HFFc6 (cell line): ENCODE data around the gene MIER2. TPM values are rescaled to one million over a fixed set of nuclear protein-coding genes. Genes with fewer than 3 reads are reported as not detected.

Source experiments
- DNase-seq: peaks from one replicate; pipeline ENCODE4 v3.0.0-alpha.2; 2018
- H3K27ac Mint-ChIP-seq: 2 replicates; pipeline ENCODE4 v1.8.0; 2020; ENCODE audit warnings: mild to moderate bottlenecking, mixed read lengths
- H3K27me3 Mint-ChIP-seq: 2 replicates; pipeline ENCODE4 v1.8.0; 2021; ENCODE audit warnings: mild to moderate bottlenecking, moderate library complexity, mixed read lengths; ENCODE audit not compliant: insufficient read depth
- H3K36me3 Mint-ChIP-seq: 2 replicates; pipeline ENCODE4 v1.8.0; 2021; ENCODE audit warnings: low read depth, mixed read lengths
- H3K4me1 Mint-ChIP-seq: 2 replicates; pipeline ENCODE4 v1.8.0; 2020; ENCODE audit warnings: low read depth, mixed read lengths
- H3K4me3 Mint-ChIP-seq: 2 replicates; pipeline ENCODE4 v1.8.0; 2020; ENCODE audit warnings: mild to moderate bottlenecking, moderate library complexity, mixed read lengths
- H3K9me3 Mint-ChIP-seq: 2 replicates; pipeline ENCODE4 v1.8.0; 2020; ENCODE audit warnings: mild to moderate bottlenecking, mixed read lengths
- CTCF ChIP-seq: fragments of 200-600 bp; sonication (generic); IDR thresholded peaks from 2 replicates; pipeline ENCODE4 v1.5.0; 2021; ENCODE audit warnings: antibody characterized with exemption, mild to moderate bottlenecking
- total RNA-seq, 6 experiments: library from RNA; stranded (reverse); fragmentation: NEBNext Ultra II Directional; extraction: Animal tissue kit (Norgen Biotek cat#: 25700); gene quantifications; 2 replicates in 1 of 6; 3 replicates in 5 of 6; pipeline ENCODE4 v1.2.3, GENCODE V29; 2021

Gene MIER2
- total RNA-seq, 6 experiments from 2014 or later: 31.7 to 42.2 (median 33.4) TPM

DNA sequence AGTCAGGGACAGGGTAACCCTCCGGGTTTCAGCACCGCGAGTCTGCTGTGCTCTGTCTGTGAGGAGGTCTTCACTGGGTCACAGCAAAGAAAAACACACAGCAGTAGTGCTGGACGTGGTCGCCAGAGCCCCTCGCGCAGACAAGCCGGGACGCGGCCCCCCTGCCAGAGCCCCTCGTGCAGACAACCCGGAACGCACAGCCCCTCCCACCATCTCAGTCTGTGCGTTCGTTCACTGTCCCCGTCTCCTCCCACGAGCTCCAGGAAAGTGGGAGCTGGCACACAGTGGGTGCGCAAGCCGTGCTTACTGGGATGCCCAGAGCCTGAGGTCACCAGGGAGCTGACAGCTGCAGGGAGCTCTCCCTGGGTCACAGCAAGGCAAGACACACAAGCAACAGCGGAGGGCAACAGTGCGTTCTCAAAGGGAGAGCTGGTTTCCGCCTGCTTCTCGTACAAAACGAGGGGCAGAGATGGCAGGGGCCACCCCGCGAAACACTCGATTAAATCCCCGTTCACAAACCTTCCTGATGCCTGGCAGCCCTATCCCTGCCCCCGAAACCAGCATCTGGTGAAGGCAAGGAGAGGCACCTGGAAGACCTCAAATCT lies 50.2 kb downstream of the MIER2 start:
- DNase-seq: no peak
- H3K9me3 Mint-ChIP-seq: no peaks in the 10 kb centered on the region
- peaks cover 13% of the 10 kb centered on the region for H3K4me1 Mint-ChIP-seq
- H3K36me3 Mint-ChIP-seq: no peaks in the 10 kb centered on the region
- H3K27ac Mint-ChIP-seq: no peak overlapping the region
- H3K4me3 Mint-ChIP-seq: no peak overlapping the region
- TF ChIP-seq CTCF: no peak
- peaks cover 15% of the 10 kb centered on the region for H3K27me3 Mint-ChIP-seq

DNA sequence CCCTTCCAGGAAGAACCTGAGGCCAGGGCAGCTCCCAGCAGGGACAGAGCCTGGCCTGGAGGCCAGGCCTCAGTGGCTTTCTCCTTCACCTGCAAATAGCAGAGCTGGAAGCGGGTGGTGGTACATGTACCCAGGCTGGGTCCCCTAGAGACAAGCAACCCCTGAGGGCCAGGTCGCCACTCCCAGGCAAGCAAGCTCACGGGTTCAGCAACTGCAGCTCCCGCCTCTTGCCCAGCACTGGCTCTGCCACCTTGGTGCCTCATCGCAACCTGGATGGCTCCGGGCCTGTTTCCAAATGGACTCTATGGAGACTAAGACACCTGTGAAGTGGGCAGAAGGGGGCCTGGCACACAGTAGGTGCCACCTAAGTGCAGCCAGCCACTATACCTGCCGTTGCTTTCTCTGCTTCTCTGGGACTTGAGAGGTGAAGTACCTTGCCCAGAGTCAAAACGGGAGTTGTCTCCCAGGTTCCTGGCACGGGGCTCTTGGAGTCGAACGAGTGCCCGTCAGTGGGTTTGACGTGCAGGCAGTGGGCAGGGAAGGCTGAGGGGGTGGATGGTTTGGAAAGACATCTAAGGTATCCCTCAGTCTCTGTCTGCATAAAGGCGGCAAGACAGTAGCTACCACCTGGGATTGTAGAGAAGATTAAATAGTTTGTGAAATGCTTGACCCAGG lies 51.0 kb downstream of the MIER2 start:
- Mint-ChIP-seq H3K27ac (no peak overlapping the region), H3K4me3 (no peak overlapping the region), H3K27me3 (peaks cover 20% of the 10 kb centered on the region), H3K36me3 (no peaks in the 10 kb centered on the region), H3K4me1 (peaks cover 13% of the 10 kb centered on the region), H3K9me3 (no peaks in the 10 kb centered on the region)
- no peak for TF ChIP-seq CTCF
- DNase-seq: no peak

- Mint-ChIP-seq H3K36me3 (no peaks in the 10 kb centered on the region), H3K4me3 (no peak overlapping the region), H3K27me3 (peaks cover 20% of the 10 kb centered on the region), H3K9me3 (no peaks in the 10 kb centered on the region), H3K4me1 (peaks cover 13% of the 10 kb centered on the region), H3K27ac (no peak overlapping the region)
- DNase-seq: no peak
- no peak for TF ChIP-seq CTCF
Observed at GRCh38 chr19:292951-293350, 51.6 kb downstream of the MIER2 start.

GRCh38 chr19:292281-292884 lies 52.2 kb downstream of the MIER2 start:
- Mint-ChIP-seq H3K9me3 (no peaks in the 10 kb centered on the region), H3K36me3 (no peaks in the 10 kb centered on the region), H3K4me1 (peaks cover 13% of the 10 kb centered on the region), H3K27ac (no peak overlapping the region), H3K4me3 (no peak overlapping the region), H3K27me3 (peaks cover 19% of the 10 kb centered on the region)
- no peak for TF ChIP-seq CTCF
- DNase-seq: no peak

DNA sequence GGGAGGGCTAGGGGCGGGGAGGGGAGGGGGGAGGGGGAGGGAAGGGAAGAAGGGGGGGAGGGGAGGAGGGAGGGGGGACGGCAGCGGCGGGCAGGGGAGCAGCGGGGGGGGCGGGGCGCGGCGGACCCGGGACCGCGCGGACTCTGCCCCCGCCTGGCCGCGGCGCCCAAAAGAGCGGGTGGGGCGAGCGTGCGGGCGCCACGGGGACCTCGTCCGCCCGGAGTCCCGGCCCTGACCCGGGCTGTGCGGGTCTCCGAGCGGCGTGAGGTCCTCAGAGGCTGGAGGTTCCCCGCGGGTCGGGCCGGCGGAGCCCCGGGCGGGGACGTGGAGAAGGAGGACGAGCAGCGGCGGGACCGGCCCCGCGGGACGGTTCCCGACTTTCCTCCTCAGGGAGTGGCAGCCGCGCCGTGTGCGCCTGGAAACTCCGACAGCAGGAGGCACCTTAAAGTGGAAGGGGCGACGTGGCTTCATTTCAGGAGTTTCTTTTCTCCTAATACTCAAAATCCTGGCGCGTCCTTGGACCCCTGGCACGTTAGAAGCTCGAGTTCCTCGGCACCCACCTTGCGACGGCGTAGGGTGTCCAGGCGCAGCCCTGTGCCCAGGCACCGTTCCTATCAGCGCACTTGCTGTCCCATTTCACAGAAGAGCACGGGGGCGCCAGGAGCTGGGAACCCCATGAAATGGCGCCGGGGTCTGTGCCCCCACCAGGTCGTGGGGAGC lies 52.9 kb downstream of the MIER2 start:
- TF ChIP-seq CTCF: no peak
- Mint-ChIP-seq H3K36me3 (no peaks in the 10 kb centered on the region), H3K4me1 (peaks cover 13% of the 10 kb centered on the region), H3K27me3 (peaks cover 20% of the 10 kb centered on the region), H3K9me3 (no peaks in the 10 kb centered on the region), H3K4me3 (no peak overlapping the region), H3K27ac (no peak overlapping the region)
- no peak for DNase-seq
